K562 (cell line): ENCODE data around the gene FAM20C. TPM values are rescaled to one million over a fixed set of nuclear protein-coding genes. Genes with fewer than 3 reads are reported as not detected.

Experiments
- ATAC-seq: fragments of 200-7000 bp; cut with Tn5 transposase; 3 replicates; pipeline ENCODE4 v1.9.1; 2020; ENCODE audit warnings: moderate library complexity
- BruUV-seq: library from RNA; stranded (reverse); fragments of 400-500 nt; replicated peaks from 2 replicates; lab custom pipeline; 2021; lab: Mats Ljungman, UMichigan
- CTCF ChIA-PET: fragments of 300-600 bp; formaldehyde crosslinking; extraction: SDS; loops from one replicate; lab custom pipeline; 2021; ENCODE audit warnings: low intra/inter-chr PET ratio; lab: Yijun Ruan, JAX
- POLR2A ChIA-PET: fragments of 300-600, 350-650 bp; sonication (Branson Sonifier 250); formaldehyde crosslinking; extraction: SDS; loops from one replicate; lab custom pipeline; 2021; ENCODE audit warnings: antibody characterized with exemption, inconsistent platforms; lab: Yijun Ruan, JAX
- DNase-seq, 4 experiments: peaks; one replicate each; pipeline versions ENCODE4 v3.0.0 to v3.0.0-alpha.2; 2011 to 2018; ENCODE audit warnings: low spot score in 3 of 4, mixed read lengths in 3 of 4; ENCODE audit errors: extremely low read depth in 1 of 4
- FAIRE-seq: peaks from 2 replicates; lab custom pipeline; 2011; peaks lifted over from hg19 to GRCh38; lab: Jason Lieb, UNC
- H2AFZ ChIP-seq: 2 replicates; pipeline ENCODE4 v1.6.0; 2011; ENCODE audit warnings: low read depth, low read length, control low read depth, inconsistent platforms
- H3K27ac ChIP-seq: fragments of 200-600 bp; 3 replicates; pipeline ENCODE4 v1.8.0; 2011; ENCODE audit warnings: low read depth, mild to moderate bottlenecking, control low read depth, inconsistent platforms, low read length, moderate library complexity, mixed read lengths; ENCODE audit errors: extremely low read depth
- H3K27me3 ChIP-seq, 2 experiments: fragments of 300-600 bp in 1 of 2; 2 replicates in 1 of 2; 3 replicates in 1 of 2; pipeline versions ENCODE4 v1.6.0 to v1.8.0; 2011; ENCODE audit warnings: inconsistent platforms in 2 of 2, low read length in 2 of 2, mild to moderate bottlenecking in 1 of 2, mixed read lengths in 1 of 2, moderate library complexity in 1 of 2; ENCODE audit not compliant: control insufficient read depth in 2 of 2, insufficient read depth in 2 of 2
- H3K36me3 ChIP-seq: fragments of 300-600 bp; 3 replicates; pipeline ENCODE4 v1.8.0; 2011; ENCODE audit warnings: mild to moderate bottlenecking, low read length, inconsistent platforms; ENCODE audit not compliant: control insufficient read depth, insufficient read depth
- H3K4me1 ChIP-seq, 2 experiments: fragments of 200-600 bp in 1 of 2; replicated peaks in 1 of 2; 2 replicates in 1 of 2; 3 replicates in 1 of 2; pipeline versions ENCODE4 v1.5.1 to v1.8.0; 2011; ENCODE audit warnings: inconsistent platforms in 2 of 2, low read length in 2 of 2, mild to moderate bottlenecking in 1 of 2, mixed read lengths in 1 of 2, moderate library complexity in 1 of 2; ENCODE audit not compliant: control insufficient read depth in 2 of 2, insufficient read depth in 2 of 2
- H3K4me2 ChIP-seq: 2 replicates; pipeline ENCODE4 v1.6.1; 2011; ENCODE audit warnings: low read length, control low read depth, inconsistent platforms, mixed read lengths; ENCODE audit not compliant: insufficient read depth
- H3K4me3 ChIP-seq: fragments of 200-600 bp; sonication (generic), shearing (Covaris generic); 2 replicates; pipeline ENCODE4 v1.5.1; 2016; ENCODE audit warnings: control low read depth, inconsistent platforms
- H3K79me2 ChIP-seq: fragments of 200-600 bp; 3 replicates; pipeline ENCODE4 v1.8.0; 2011; ENCODE audit warnings: low read length, inconsistent platforms; ENCODE audit not compliant: control insufficient read depth, insufficient read depth
- H3K9ac ChIP-seq, 2 experiments: 2 replicates each; pipeline versions ENCODE4 v1.6.0 to v1.6.1; 2011; ENCODE audit warnings: low read depth in 2 of 2, low read length in 2 of 2, control low read depth in 1 of 2, inconsistent platforms in 1 of 2, mild to moderate bottlenecking in 1 of 2, mixed read lengths in 1 of 2; ENCODE audit not compliant: insufficient read depth in 1 of 2
- H3K9me1 ChIP-seq: one replicate; pipeline ENCODE4 v1.6.0; 2011; ENCODE audit warnings: inconsistent platforms, mild to moderate bottlenecking, low read length, moderate library complexity; ENCODE audit not compliant: control insufficient read depth, insufficient read depth
- H3K9me3 ChIP-seq: replicated peaks from 2 replicates; pipeline ENCODE4 v1.5.1; 2011; ENCODE audit warnings: low read depth, low read length, inconsistent platforms; ENCODE audit not compliant: control insufficient read depth, insufficient read depth
- H4K20me1 ChIP-seq: replicated peaks from 2 replicates; pipeline ENCODE4 v1.6.1; 2011; ENCODE audit warnings: low read length, inconsistent platforms, mixed read lengths; ENCODE audit not compliant: control insufficient read depth, insufficient read depth
- C11orf30 ChIP-seq: fragments of 450-650 bp; IDR thresholded peaks from 2 replicates; pipeline ENCODE4 v1.6.1; 2016; ENCODE audit warnings: low read depth, mild to moderate bottlenecking
- CEBPZ ChIP-seq: fragments of 150-350 bp; IDR thresholded peaks from 2 replicates; pipeline ENCODE4 v1.6.1; 2014; ENCODE audit warnings: low read depth, mild to moderate bottlenecking, low read length, borderline replicate concordance
- NFIC ChIP-seq: fragments of 450-650 bp; IDR thresholded peaks from 2 replicates; pipeline ENCODE4 v1.6.1; 2017; ENCODE audit warnings: mild to moderate bottlenecking, inconsistent platforms
- SETDB1 ChIP-seq: IDR thresholded peaks from one replicate; pipeline ENCODE4 v1.6.1; 2012; ENCODE audit warnings: low read length, control low read depth, inconsistent platforms
- ZNF436 ChIP-seq: fragments of 250-450, 450-650 bp; sonication (Bioruptor Pico); formaldehyde crosslinking; IDR thresholded peaks from 2 replicates; pipeline ENCODE4 v1.7.0; 2020; ENCODE audit warnings: mild to moderate bottlenecking
- WGBS: fragments of 100-300 bp; shearing (Covaris generic); methylation state at CpG from one replicate; pipeline ENCODE4 v1.1.6; 2016; ENCODE audit warnings: low coverage, mixed read lengths; ENCODE audit not compliant: insufficient coverage; ENCODE audit errors: missing lambda C conversion rate; 5-methylcytosine and 5-hydroxymethylcytosine counted together
- in situ Hi-C: fragments of 300-500 bp; cut with MboI; formaldehyde crosslinking; loops from 4 replicates; pipeline ENCODE4 v1.15.0; 2018; ENCODE audit warnings: inconsistent platforms, mixed read lengths
- intact Hi-C: fragments of 100-400 bp; cut with micrococcal nuclease; formaldehyde crosslinking; loops from 2 replicates; pipeline ENCODE4 v1.14.2; 2022
- polyA plus RNA-seq, 8 experiments: library from polyadenylated mRNA; depleted of rRNA in 4 of 8; stranded (reverse) in 5 of 8; unstranded in 3 of 8; fragments of >200 nt; fragmentation: Nextera tagmentation in 2 of 8; fragmentation: Illumina TruSeq in 1 of 8; extraction: Ambion mirVana in 2 of 8; extraction: Trizol in 1 of 8; gene quantifications; 2 replicates each; pipeline versions ENCODE4 v1.2.1 to v1.2.3, GENCODE V29; 2011 to 2014; ENCODE audit warnings: inconsistent platforms in 1 of 8, missing spikeins in 1 of 8
- total RNA-seq, 7 experiments: library from RNA; depleted of rRNA in 6 of 7; stranded (reverse); fragments of >200 nt in 6 of 7; fragmentation: Illumina TruSeq in 2 of 7; extraction: Trizol in 2 of 7; gene quantifications; 2 replicates each; pipeline versions ENCODE4 v1.2.1 to v1.2.3, GENCODE V29; 2011 to 2021; ENCODE audit warnings: low replicate concordance in 1 of 7

The FAM20C gene
- total and polyA plus RNA-seq, 9 of the 15 experiments (the other 6 are each of a cell fraction or from before 2014, with no cell fraction given) = 0.09 TPM; not detected in 8

- TF ChIP-seq CEBPZ (no peak), SETDB1 (no peak)
These were observed 21.1 kb downstream of the FAM20C start (continued) for GRCh38 chr7:213324-213993.

GRCh38 chr7:214410-215212 lies 22.2 kb downstream of the FAM20C start:
- Histone ChIP-seq H3K27ac (no peak overlapping the region), H3K4me2 (no peak overlapping the region), H3K4me3 (no peak overlapping the region), H4K20me1 (peaks cover 11% of the 10 kb centered on the region; the same call in 1 of the 2 replicates), H3K9me3 (no peaks in the 10 kb centered on the region), H3K9ac (no peak overlapping the region), H3K9me1 (no peaks in the 10 kb centered on the region), H3K36me3 (no peaks in the 10 kb centered on the region), H3K79me2 (no peaks in the 10 kb centered on the region), H2AFZ (no peak overlapping the region), H3K4me1 (peaks cover 0 to 33% of the 10 kb centered on the region in 2 experiments; a peak in 2 of 5 replicates), H3K27me3 (peaks cover 31 to 76% of the 10 kb centered on the region in 2 experiments; a peak in 3 of 5 replicates)
- no peak for FAIRE-seq
- intact Hi-C loops = no loop called here
- ChIA-PET POLR2A (interaction anchor here (1.1 to 1.4 kb wide), 2 partner anchors 9 to 39 kb away, joined by 3 to 5 read pairs; no protein-coding TSS in a partner anchor), CTCF (no interaction called here)
- no peak for DNase-seq
- ATAC-seq = no peak
- BruUV-seq = no TSS peak
- in situ Hi-C loops = no loop called here
- TF ChIP-seq ZNF436 (CRISPR knock-in tag) (no peak), NFIC (peak; percentile 41; the same call in 1 of the 2 replicates), C11orf30 (no peak)
- 14% methylated on average over 34 of the region's 36 CpGs for WGBS
